GM23248 (cell line): ENCODE measurements around the gene MAP3K5.

ENCODE experiments used
- EZH2 ChIP-seq: fragments of 200-600 bp; sonication (generic); IDR thresholded peaks from 2 replicates; pipeline ENCODE4 v1.6.1; 2018; ENCODE audit warnings: antibody characterized with exemption, mild to moderate bottlenecking; ENCODE audit not compliant: insufficient read depth, poor library complexity, severe bottlenecking
- EZH2phosphoT487 ChIP-seq: fragments of 200-600 bp; sonication (generic); IDR thresholded peaks from 2 replicates; pipeline ENCODE4 v1.6.1; 2018; ENCODE audit warnings: antibody characterized with exemption, moderate library complexity, mild to moderate bottlenecking, low read depth; ENCODE audit not compliant: insufficient read depth

GRCh38 chr6:136553166-136553787 is 239.0 kb downstream of the MAP3K5 start:
- TF ChIP-seq EZH2phosphoT487 (no peak), EZH2 (no peak)
